Duodenal mucosa (tissue), 2 donors: ENCODE results near the gene UBR3.
"Not testable (repeated sequence)": the region's sequence is repeated elsewhere in the genome, so short reads cannot be mapped to it uniquely, and the experiment has no call there.

Experiments
- H3K27ac ChIP-seq: one replicate; pipeline ENCODE4 v1.7.0; 2013; ENCODE audit warnings: low read depth, low read length
- H3K27me3 ChIP-seq, 2 donors: one replicate each; pipeline ENCODE4 v1.7.0; 2013; ENCODE audit warnings: low read length in 2 of 2, control low read depth in 1 of 2; ENCODE audit not compliant: insufficient read depth in 2 of 2, control insufficient read depth in 1 of 2
- H3K36me3 ChIP-seq, 2 donors: one replicate each; pipeline ENCODE4 v1.7.0; 2013; ENCODE audit warnings: low read length in 2 of 2, control low read depth in 1 of 2; ENCODE audit not compliant: insufficient read depth in 2 of 2, control insufficient read depth in 1 of 2
- H3K4me1 ChIP-seq, 2 donors: one replicate each; pipeline ENCODE4 v1.7.0; 2013; ENCODE audit warnings: low read length in 2 of 2, control low read depth in 1 of 2; ENCODE audit not compliant: insufficient read depth in 2 of 2, control insufficient read depth in 1 of 2
- H3K4me3 ChIP-seq, 2 donors: one replicate each; pipeline ENCODE4 v1.7.0; 2013; ENCODE audit warnings: low read length in 2 of 2, low read depth in 1 of 2
- H3K9ac ChIP-seq, 2 donors: one replicate each; pipeline ENCODE4 v1.7.0; 2013; ENCODE audit warnings: low read length in 2 of 2, low read depth in 1 of 2
- H3K9me3 ChIP-seq, 2 donors: one replicate each; pipeline ENCODE4 v1.7.0; 2013; ENCODE audit warnings: low read length in 2 of 2, control low read depth in 1 of 2; ENCODE audit not compliant: control insufficient read depth in 1 of 2

The UBR3 gene

GRCh38 chr2:169798718-169799592 lies 28.3 kb upstream of the UBR3 start, which contains the start of gene SSB:
Gene SSB, plus strand, starts transcription at chr2:169798871. Its CDS starts 2,090 bp downstream, at chr2:169800961.
- Histone ChIP-seq H3K36me3 (no peaks in the 10 kb centered on the region), H3K9ac (peak within 1 kb of the TSS; percentile 53 to 72), H3K4me3 (peak within 1 kb of the TSS; percentile 90 to 95), H3K9me3 (no peaks in the 10 kb centered on the region), H3K27ac (peak within 1 kb of the TSS; percentile 70), H3K4me1 (peaks cover 7 to 10% of the 10 kb centered on the region in 2 donors), H3K27me3 (no peaks in the 10 kb centered on the region)

- Histone ChIP-seq H3K27me3 (no peaks in the 10 kb centered on the region), H3K4me3 (no peak overlapping the region), H3K36me3 (peaks cover 11 to 30% of the 10 kb centered on the region in 2 donors), H3K4me1 (peaks cover 7 to 10% of the 10 kb centered on the region in 2 donors), H3K9ac (no peak overlapping the region), H3K9me3 (no peaks in the 10 kb centered on the region), H3K27ac (no peak overlapping the region)
These were observed 23.8 kb upstream of the UBR3 start for GRCh38 chr2:169803480-169803879.

GRCh38 chr2:169806586-169806985 lies 20.7 kb upstream of the UBR3 start:
- Histone ChIP-seq H3K4me1 (no peaks in the 10 kb centered on the region), H3K27ac (no peak overlapping the region), H3K36me3 (peaks cover 21 to 49% of the 10 kb centered on the region in 2 donors), H3K27me3 (no peaks in the 10 kb centered on the region), H3K9ac (no peak overlapping the region), H3K4me3 (no peak overlapping the region), H3K9me3 (no peaks in the 10 kb centered on the region)

- Histone ChIP-seq H3K27me3 (no peaks in the 10 kb centered on the region), H3K9ac (no peak overlapping the region), H3K4me1 (no peaks in the 10 kb centered on the region), H3K9me3 (no peaks in the 10 kb centered on the region), H3K36me3 (peaks cover 21 to 61% of the 10 kb centered on the region in 2 donors), H3K27ac (no peak overlapping the region), H3K4me3 (no peak overlapping the region)
These were observed 19.0 kb upstream of the UBR3 start for GRCh38 chr2:169808221-169808620.

- Histone ChIP-seq H3K36me3 (peaks cover 18 to 45% of the 10 kb centered on the region in 2 donors), H3K27me3 (no peaks in the 10 kb centered on the region), H3K9ac (no peak overlapping the region), H3K4me1 (no peaks in the 10 kb centered on the region), H3K27ac (no peak overlapping the region), H3K9me3 (no peaks in the 10 kb centered on the region), H3K4me3 (no peak overlapping the region)
These were observed 11.4 kb upstream of the UBR3 start for GRCh38 chr2:169815849-169816248.

- H3K4me1 ChIP-seq, H3K27ac ChIP-seq, H3K4me3 ChIP-seq, H3K9ac ChIP-seq, H3K27me3 ChIP-seq, H3K9me3 ChIP-seq: not testable (repeated sequence)
- peaks cover 12 to 43% of the 10 kb centered on the region in 2 donors for H3K36me3 ChIP-seq
These were observed 10.3 kb upstream of the UBR3 start for GRCh38 chr2:169816961-169817360.

GRCh38 chr2:169817369-169817768 lies 9.9 kb upstream of the UBR3 start:
- not testable (repeated sequence) for H3K4me1 ChIP-seq, H3K9me3 ChIP-seq, H3K4me3 ChIP-seq, H3K27ac ChIP-seq, H3K27me3 ChIP-seq, H3K9ac ChIP-seq
- H3K36me3 ChIP-seq: peaks cover 12 to 39% of the 10 kb centered on the region in 2 donors

GRCh38 chr2:169818241-169818640 lies 9.0 kb upstream of the UBR3 start:
- Histone ChIP-seq H3K4me1 (peaks cover 0 to 8% of the 10 kb centered on the region in 2 donors), H3K27me3 (no peaks in the 10 kb centered on the region), H3K27ac (no peak overlapping the region), H3K9ac (no peak overlapping the region), H3K4me3 (no peak overlapping the region), H3K36me3 (peaks cover 12 to 33% of the 10 kb centered on the region in 2 donors), H3K9me3 (no peaks in the 10 kb centered on the region)

- H3K27ac ChIP-seq: no peak overlapping the region
- H3K27me3 ChIP-seq: no peaks in the 10 kb centered on the region
- H3K4me1 ChIP-seq: peaks cover 7 to 16% of the 10 kb centered on the region in 2 donors
- no peak overlapping the region for H3K9ac ChIP-seq
- no peak overlapping the region for H3K4me3 ChIP-seq
- no peaks in the 10 kb centered on the region for H3K9me3 ChIP-seq
- peaks cover 12 to 33% of the 10 kb centered on the region in 2 donors for H3K36me3 ChIP-seq
These were observed 8.1 kb upstream of the UBR3 start for GRCh38 chr2:169819106-169819505.

GRCh38 chr2:169820101-169820500 lies 7.2 kb upstream of the UBR3 start:
- not testable (repeated sequence) for H3K27ac ChIP-seq, H3K4me3 ChIP-seq, H3K9me3 ChIP-seq, H3K9ac ChIP-seq, H3K27me3 ChIP-seq
- peaks cover 10 to 16% of the 10 kb centered on the region in 2 donors for H3K4me1 ChIP-seq
- H3K36me3 ChIP-seq: peaks cover 10 to 29% of the 10 kb centered on the region in 2 donors
